ENCODE results near the gene CNFN. TPM values are rescaled to one million over a fixed set of nuclear protein-coding genes. Genes with fewer than 3 reads are reported as not detected.

The CNFN gene, protein sequence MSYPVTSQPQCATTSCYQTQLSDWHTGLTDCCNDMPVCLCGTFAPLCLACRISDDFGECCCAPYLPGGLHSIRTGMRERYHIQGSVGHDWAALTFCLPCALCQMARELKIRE
- 1.00 and 2.4 TPM in 2 replicates for total RNA-seq

DNA sequence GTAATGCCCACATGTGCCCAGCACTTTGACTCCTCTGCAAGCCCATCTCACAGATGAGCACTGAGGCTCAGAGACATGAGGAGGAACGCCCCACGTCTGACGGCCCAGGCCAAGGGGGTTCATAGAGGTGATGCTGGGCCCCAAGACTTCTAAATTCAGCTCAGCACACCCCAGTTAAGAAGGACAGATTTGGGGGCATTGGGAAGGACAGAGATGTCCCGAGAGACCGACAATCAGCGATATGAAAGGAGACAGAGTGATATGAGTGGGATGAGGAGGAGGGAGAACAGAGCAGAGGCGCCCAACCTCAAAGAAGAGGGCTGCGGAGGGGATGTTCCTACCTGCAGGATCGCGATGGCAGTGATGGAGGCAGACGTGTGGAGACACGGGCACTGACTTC is at the start of gene CNFN:
Gene CNFN (minus strand): TSS at position 399 of the 400 bp plus-strand sequence. CDS start 1,260 bp downstream, outside the sequence.
- peaks cover 25% of the 10 kb centered on the region for H3K27me3 Mint-ChIP-seq
- no peaks in the 10 kb centered on the region for H3K36me3 Mint-ChIP-seq (ENCODE audit: low read depth)
- CTCF ChIA-PET = no interaction called here
- no peaks in the 10 kb centered on the region for H3K9me3 Mint-ChIP-seq
- TF ChIP-seq, protein P1, sequence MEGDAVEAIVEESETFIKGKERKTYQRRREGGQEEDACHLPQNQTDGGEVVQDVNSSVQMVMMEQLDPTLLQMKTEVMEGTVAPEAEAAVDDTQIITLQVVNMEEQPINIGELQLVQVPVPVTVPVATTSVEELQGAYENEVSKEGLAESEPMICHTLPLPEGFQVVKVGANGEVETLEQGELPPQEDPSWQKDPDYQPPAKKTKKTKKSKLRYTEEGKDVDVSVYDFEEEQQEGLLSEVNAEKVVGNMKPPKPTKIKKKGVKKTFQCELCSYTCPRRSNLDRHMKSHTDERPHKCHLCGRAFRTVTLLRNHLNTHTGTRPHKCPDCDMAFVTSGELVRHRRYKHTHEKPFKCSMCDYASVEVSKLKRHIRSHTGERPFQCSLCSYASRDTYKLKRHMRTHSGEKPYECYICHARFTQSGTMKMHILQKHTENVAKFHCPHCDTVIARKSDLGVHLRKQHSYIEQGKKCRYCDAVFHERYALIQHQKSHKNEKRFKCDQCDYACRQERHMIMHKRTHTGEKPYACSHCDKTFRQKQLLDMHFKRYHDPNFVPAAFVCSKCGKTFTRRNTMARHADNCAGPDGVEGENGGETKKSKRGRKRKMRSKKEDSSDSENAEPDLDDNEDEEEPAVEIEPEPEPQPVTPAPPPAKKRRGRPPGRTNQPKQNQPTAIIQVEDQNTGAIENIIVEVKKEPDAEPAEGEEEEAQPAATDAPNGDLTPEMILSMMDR (IDR thresholded peaks at IDR 0.05) = no peak
- ATAC-seq (ENCODE audit: low read depth) (no peak), DNase-seq (no peak)
- peaks cover 7% of the 10 kb centered on the region for H3K4me1 Mint-ChIP-seq
- intact Hi-C loops (cut with micrococcal nuclease) = loop anchor here (5.0 kb wide), 1 partner anchor 32 kb away; no protein-coding TSS in a partner anchor
- H3K27ac Mint-ChIP-seq = no peak within 1 kb of the TSS
- POLR2A ChIA-PET = no interaction called here
- no peak within 1 kb of the TSS for H3K4me3 Mint-ChIP-seq

DNA sequence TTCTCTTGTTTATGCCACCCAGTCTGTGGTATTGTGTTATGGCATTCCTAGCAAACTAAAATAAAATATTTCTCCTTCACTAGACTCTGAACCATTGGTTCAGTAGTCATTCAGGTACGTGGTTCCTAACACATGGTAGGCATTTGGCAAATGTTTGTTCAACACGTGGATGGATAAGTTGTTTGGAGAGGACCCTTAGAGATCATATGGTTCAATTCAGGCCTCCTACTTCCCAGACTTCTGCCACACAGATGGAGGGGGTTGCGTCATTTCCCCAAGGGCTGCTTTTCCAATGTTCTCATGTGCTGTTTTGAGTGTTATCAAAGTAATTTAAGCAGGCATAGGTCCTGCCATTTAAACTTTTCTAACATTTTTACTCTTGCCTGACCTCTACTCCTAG is 45.9 kb upstream of the CNFN start:
- peaks cover 10% of the 10 kb centered on the region for H3K4me1 Mint-ChIP-seq
- no peak overlapping the region for H3K27ac Mint-ChIP-seq
- POLR2A ChIA-PET = no interaction called here
- no peaks in the 10 kb centered on the region for H3K36me3 Mint-ChIP-seq (ENCODE audit: low read depth)
- ATAC-seq (ENCODE audit: low read depth) (no peak), DNase-seq (no peak)
- TF ChIP-seq, protein P1 (IDR thresholded peaks at IDR 0.05) = no peak
- no peak overlapping the region for H3K4me3 Mint-ChIP-seq
- CTCF ChIA-PET = interaction anchor here (2.9 kb wide), 1 partner anchor 16 kb away, joined by 15 read pairs; no protein-coding TSS in a partner anchor
- intact Hi-C loops (cut with micrococcal nuclease) = no loop called here
- peaks cover under 1% of the 10 kb centered on the region for H3K27me3 Mint-ChIP-seq
- no peaks in the 10 kb centered on the region for H3K9me3 Mint-ChIP-seq

DNA sequence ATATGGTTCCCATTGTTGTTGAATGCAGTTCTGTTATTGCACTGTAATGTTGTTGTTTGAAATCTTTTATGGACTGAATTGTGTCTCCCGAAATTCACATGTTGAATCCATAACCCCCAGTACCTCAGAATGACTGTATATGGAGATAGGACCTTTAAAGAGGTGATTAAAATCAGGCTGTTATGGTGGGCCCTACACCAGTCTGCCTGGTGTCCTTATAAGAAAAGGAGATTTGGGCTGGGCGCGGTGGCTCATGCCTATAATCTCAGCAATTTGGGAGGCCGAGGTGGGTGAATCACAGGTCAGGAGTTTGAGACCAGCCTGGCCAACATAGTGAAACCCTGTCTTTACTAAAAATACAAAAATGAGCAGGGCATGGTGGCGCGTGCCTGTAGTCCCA is 45.2 kb upstream of the CNFN start:
- CTCF ChIA-PET = interaction anchor here (0.6 to 3.3 kb wide), 2 partner anchors 15 to 306 kb away, joined by 3 to 24 read pairs; no protein-coding TSS in a partner anchor

DNA sequence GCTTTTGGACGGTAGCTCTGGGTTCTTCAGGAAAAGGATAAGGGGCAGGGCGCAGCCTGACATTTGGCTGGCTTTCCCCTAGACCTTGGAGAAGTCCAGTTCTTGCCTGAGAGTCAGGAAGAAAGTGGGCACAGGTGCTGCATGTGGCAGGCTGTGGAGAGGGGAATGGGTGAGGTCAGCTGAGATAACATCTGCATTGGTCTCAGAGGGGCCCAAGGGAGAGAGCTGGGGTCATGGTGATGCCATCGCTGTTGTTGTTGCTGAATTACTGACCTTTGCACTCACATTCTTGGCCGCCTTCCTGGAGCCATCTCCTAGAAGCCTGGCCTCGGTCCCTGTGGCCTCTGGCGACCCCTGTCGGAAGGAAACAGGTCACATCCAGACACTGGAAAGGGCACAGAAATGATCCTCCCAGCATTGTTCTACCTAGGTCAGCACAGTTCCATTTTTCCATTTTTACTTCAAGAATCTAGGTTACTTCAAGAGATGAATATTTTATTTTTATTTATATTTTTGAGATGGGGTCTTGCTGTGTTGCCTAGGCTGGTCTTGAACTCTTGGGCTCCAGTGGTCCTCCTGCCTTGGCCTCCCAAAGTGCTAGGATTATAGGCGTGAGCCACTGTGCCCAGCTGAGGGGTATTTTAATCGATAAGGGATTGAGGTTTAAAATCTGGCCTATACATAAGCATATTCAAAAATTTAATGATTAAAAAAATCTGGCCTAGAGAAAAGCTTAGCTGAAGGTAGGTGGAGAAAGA is 43.6 kb upstream of the CNFN start:
- POLR2A ChIA-PET = interaction anchor here (0.5 to 1.4 kb wide), 4 partner anchors 10 to 568 kb away, joined by 3 to 8 read pairs (median 5); no protein-coding TSS in a partner anchor
- ATAC-seq (ENCODE audit: low read depth) = peak; percentile 66
- CTCF ChIA-PET = interaction anchor here (0.9 to 3.3 kb wide), 9 partner anchors 10 to 107 kb away, joined by 3 to 24 read pairs (median 3); partner anchors contain the start of gene CEACAM1
- H3K36me3 Mint-ChIP-seq (ENCODE audit: low read depth) = no peaks in the 10 kb centered on the region
- H3K4me1 Mint-ChIP-seq = peaks cover 4% of the 10 kb centered on the region
- no peaks in the 10 kb centered on the region for H3K27me3 Mint-ChIP-seq
- DNase-seq = no peak
- no peak overlapping the region for H3K27ac Mint-ChIP-seq
- no peaks in the 10 kb centered on the region for H3K9me3 Mint-ChIP-seq
- H3K4me3 Mint-ChIP-seq = no peak overlapping the region
- TF ChIP-seq, protein P1 (IDR thresholded peaks at IDR 0.05) = no peak
- intact Hi-C loops (cut with micrococcal nuclease) = loop anchor here (1.0 kb wide), 3 partner anchors 13 to 300 kb away; no protein-coding TSS in a partner anchor

More for the DNA sequence above, 45.2 kb upstream of the CNFN start:
- Mint-ChIP-seq H3K36me3 (ENCODE audit: low read depth) (no peaks in the 10 kb centered on the region), H3K27ac (no peak overlapping the region), H3K9me3 (no peaks in the 10 kb centered on the region), H3K4me1 (peaks cover 6% of the 10 kb centered on the region), H3K27me3 (no peaks in the 10 kb centered on the region), H3K4me3 (no peak overlapping the region)
- POLR2A ChIA-PET = interaction anchor here (0.6 kb wide), 1 partner anchor 18 kb away, joined by 3 read pairs; no protein-coding TSS in a partner anchor
- TF ChIP-seq, protein P1 (IDR thresholded peaks at IDR 0.05) = no peak
- no peak for DNase-seq
- no peak for ATAC-seq (ENCODE audit: low read depth)
- intact Hi-C loops (cut with micrococcal nuclease) = no loop called here

DNA sequence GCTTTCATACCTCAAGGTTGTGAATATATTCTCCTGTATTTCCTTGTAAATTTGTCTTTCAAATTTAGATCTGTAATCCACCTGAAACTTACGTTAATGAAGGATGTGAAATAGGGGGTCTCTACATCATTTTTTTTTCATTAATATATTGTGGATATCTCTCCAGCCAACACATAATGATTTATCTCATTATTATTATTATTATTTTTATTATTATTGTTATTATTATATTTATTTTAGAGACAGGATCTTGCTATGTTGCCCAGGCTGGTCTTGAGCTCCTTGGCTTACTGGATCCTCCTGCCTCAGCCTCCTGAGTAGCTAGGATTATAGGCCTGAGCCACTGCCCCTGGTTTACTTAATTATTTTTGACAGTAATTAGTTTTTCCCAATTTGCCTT is 41.4 kb upstream of the CNFN start:
- intact Hi-C loops (cut with micrococcal nuclease) = no loop called here

More for the DNA sequence above, 41.4 kb upstream of the CNFN start:
- H3K36me3 Mint-ChIP-seq (ENCODE audit: low read depth) = no peaks in the 10 kb centered on the region
- DNase-seq = no peak
- H3K27ac Mint-ChIP-seq = no peak overlapping the region
- no peak overlapping the region for H3K4me3 Mint-ChIP-seq
- H3K4me1 Mint-ChIP-seq = no peaks in the 10 kb centered on the region
- ATAC-seq (ENCODE audit: low read depth) = no peak
- TF ChIP-seq, protein P1 (IDR thresholded peaks at IDR 0.05) = no peak
- POLR2A ChIA-PET = no interaction called here
- CTCF ChIA-PET = interaction anchor here (0.9 kb wide), 1 partner anchor 12 kb away, joined by 3 read pairs; no protein-coding TSS in a partner anchor
- no peaks in the 10 kb centered on the region for H3K27me3 Mint-ChIP-seq
- H3K9me3 Mint-ChIP-seq = no peaks in the 10 kb centered on the region

Measured in activated B cell treated with CpG ODN at 0.5 μM for 24 hours (primary cell).